UCSD-AML1 (cell line): Measurements from ENCODE around the gene COLEC11.
"Not testable (repeated sequence)": the region's sequence is repeated elsewhere in the genome, so short reads cannot be mapped to it uniquely, and the experiment has no call there.

Experiments
- DNase-seq: peaks from one replicate; lab custom pipeline; 2025; ENCODE audit not compliant: unreplicated experiment; lab: John Stamatoyannopoulos, UW

Gene COLEC11

DNA sequence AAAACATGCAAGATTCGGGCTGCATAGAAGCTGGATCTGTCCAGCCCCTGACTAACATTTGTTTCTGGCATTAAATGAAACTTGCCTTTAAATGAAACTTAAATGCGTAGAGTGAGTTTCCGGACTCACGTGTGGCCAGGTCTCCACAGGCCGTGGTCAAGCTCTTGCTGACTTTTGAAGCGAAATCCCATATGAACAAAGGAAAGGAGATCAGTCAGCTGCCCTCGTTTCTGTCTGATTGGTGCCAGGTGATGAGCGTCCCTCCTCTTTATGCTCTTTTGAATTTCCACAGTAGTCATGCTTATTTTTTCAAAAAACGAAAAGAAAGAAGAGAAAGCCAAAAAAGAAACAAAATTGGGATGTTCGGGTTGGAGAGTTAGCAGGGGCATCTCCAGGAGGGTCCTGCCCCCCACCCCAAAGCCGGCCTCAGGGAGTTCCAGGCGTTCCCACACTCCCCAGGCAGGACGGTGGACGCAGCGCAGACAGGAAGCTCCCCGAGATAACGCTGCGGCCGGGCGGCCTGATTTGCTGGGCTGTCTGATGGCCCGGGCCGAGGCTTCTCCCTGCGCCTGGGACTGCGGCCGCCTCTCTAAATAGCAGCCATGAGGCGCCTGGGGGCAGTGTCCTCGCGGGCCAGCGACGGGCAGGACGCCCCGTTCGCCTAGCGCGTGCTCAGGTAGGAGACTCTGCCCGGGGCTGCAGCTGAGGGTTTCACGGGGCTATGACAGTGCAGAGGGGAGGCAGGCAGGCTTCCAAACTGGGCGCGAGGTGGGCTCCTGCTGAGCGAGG lies at the start of gene COLEC11:
COLEC11 (plus strand) TSS at position 620 of the 789 bp plus-strand sequence. CDS start 9,229 bp downstream, outside the sequence.
- DNase-seq = no peak

DNA sequence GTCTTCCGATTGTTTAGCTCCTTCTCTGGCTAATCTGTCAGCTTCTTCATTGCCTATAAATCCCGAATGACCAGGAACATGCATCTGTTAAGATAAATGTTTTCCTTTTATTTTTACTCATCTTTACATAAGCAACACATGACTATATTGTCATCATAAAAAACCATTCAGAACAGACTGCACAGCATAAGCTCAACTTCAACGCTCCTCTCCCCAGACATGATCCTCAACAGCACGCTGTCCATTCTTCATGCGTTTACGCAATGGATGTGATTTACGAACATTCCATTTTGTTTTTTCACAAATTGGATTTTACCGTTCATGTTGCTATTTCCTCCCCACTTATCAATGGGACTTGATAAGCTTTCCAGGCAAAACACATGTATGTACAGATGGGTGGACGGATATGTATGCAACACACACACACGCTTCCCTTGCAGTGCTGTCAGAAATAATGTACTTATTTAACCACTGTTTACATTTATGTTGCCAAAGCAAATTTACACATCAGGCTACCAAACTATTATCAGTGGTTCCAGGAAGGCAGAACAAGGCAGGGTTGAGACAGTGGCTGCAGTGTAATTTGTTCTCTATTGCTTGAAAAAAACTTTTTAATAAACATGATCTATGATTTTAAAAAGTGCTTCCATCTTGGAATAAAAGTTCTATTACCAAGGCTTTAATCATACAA lies 49.0 kb upstream of the COLEC11 start:
- no peak for DNase-seq

DNA sequence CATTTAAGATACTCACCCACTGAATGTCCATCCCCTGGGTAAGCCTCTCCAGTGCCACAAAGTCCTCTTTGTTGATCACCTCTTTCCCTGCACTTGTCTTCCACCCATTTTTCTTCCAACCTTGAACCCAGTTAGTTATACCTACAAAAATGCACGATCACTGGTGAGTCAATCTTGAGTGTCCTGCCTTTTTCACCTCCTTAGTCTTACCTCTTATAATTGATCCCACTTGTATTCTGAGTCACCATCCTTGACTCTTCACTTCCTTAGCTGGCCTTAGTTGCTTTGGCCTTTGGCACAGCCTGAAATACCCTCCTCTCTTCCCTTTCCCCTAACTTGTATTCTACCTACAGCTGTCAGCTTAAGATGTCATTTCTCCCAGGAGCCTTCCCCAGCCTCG lies 47.0 kb upstream of the COLEC11 start:
- no peak for DNase-seq

DNA sequence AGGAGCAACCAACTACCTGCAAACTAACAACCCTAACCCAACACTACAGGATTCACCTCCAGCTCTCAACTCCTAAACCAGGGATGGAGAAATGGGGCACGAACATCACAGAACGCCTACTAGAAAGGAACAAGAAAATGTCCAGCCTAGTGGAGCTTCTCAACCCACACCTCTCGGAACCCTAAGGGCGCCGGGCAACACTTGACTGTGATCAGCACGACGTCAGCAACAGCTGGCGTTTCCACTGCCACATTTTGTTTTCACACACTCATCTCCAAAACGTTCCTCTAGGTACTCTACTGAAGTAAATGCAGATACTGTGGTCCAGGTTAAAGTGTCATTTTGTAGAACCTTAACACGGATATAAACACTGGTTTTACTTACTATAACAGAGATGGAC lies 41.0 kb upstream of the COLEC11 start:
- DNase-seq = no peak

DNA sequence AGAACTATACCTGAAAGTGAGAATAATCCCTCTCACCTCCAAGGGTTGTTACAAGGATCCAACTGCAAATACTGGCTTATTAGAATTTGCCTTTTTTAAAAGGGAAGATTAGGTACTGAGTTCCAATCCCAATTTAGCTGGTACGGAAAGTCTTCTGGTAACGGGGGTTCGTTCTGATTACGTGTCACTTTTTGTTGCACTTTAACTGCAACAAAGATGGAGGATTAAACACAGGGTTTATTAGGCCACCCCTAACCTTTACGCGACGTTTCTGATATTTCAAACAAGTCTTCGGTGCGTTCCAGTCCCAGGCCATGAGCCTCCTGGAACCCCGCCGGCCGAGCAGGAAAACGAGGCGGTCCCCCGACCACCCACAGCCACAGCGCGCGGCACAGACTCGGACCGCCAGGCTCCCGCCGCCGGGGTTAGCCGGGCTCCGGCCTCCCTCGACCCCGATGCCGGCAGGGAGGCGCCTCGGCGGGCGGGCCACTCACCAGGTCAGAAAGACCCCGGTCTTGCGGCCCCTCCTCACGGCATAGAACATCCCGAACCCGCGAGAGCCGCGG lies 37.2 kb upstream of the COLEC11 start:
- no peak for DNase-seq

DNA sequence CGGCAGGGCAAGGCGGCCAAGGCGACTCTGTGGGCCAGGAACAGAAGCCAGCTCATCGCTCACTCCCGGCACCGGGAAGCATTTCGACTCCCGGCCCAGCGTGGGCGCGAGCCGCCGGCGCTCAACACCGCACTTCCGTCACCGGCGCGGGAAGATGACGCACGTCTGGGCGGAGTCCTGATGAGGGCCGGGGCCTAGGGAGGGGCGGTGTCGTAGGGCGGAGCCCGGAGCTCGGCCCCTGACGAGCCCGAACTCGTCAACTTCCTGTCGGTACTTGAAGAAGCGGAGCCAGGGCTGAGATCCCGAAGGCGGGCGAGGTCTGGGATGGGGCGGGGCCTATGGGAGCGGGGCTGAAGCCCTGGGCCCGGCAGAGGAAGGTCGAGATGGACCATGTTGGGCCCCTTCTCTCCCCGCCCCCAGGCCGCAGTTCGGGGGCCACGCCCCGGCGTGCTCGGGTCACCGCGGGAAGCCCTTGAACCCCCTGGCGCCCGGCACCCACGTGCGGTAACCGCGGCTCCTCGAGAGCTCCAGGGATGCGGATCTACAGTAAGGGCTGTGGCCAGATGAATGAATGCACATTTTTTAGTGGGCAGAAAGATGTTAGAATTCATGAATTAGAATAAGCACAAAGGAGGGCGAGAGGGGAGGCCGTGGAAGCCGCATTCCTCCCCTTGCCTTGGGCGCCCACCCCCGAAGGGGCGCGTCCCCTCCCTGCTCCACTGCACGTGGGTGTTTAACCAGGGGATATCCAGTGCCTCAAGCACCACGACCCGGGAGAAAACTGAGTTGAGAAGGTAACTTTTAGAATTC lies 36.5 kb upstream of the COLEC11 start, which contains the start of gene RNASEH1:
RNASEH1 (minus strand) TSS at position 129 of the 810 bp plus-strand sequence; CDS start at position 56, 73 bp downstream.
- DNase-seq = peak; percentile 99

DNA sequence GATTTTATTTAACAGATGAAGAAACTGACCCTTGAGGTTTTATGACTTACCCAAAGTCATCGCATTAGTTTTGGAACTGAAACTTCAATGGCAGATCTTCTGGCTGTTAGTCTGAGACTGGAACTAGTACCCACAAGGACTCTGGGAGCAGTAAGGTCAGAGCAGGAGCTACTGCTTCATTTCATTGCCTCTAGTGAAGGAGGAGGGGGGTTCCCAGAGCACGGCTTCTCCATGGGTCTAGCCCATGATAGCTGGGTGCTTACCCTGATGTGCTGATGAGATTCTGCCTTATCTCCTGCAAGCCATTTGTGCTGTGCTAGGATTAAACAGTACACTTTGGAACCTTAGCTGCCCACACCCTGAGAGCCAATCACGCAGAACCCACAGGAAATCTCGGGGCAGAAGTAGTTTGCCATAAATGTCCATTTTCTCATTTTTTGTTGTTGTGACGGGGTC lies 31.4 kb upstream of the COLEC11 start:
- DNase-seq = no peak

DNA sequence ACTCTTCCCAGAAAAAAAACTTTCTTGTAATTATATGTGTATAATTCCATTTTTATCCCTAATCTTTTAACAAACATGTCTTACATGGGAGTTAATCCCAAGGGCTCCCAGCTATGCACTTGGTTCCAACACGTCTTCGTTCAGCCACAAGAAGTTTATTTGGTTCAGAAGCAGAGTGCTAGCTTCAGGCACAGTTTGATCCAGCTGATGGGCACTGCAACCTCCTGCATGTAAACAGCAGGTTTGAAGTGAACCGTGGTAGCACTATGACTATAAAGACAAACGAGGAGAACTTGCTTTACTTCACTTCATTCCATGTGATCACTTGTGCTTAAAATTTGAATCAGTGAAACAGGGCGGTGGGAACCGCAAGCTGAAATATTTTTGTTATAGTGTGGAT lies 29.8 kb upstream of the COLEC11 start:
- DNase-seq = no peak

DNA sequence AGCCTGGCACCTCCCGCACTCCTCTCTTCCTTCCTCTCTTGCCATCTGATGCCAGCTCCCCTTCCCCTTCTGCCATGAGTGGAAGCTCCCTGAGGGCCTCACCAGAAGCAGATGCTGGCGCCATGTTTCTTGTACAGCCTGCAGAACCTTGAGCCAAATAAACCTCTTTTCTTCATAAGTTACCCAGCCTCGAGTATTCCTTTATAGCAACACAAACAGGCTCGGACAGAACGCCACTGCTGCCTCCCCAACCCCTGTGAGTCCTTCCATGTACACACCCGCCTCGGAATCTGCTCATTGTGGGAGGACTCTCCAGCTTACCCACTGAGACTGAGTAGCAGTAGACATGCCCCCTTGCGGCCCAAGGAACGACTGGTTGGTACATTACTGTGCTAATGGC lies 28.1 kb upstream of the COLEC11 start:
- no peak for DNase-seq

DNA sequence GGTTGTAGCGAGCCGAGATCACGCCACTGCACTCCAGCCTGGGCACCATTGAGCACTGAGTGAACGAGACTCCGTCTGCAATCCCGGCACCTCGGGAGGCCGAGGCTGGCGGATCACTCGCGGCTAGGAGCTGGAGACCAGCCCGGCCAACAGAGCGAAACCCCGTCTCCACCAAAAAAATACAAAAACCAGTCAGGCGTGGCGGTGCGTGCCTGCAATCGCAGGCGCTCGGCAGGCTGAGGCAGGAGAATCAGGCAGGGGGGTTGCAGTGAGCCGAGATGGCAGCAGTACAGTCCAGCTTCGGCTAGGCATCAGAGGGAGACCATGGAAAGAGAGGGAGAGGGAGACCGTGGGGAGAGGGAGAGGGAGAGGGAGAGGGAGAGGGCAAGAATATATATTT lies 25.3 kb upstream of the COLEC11 start:
- DNase-seq = not testable (repeated sequence)

DNA sequence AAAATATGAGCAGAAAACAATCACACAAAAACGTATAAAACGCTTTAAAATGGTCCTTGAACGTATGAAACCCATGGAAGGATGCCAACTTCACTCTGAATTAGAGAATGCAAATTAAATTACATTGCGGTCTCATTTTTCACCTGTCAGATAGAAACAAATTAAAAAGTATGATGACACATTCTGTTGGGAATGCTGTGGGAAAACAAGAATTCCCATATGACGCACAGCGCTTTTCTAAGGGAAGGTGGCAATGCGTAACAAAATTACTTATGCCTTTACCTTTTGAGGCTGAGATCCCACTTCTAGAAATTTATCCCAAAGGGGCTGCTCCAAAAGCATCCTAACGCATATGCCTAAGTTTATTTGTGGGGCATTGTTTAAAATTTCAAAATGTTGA lies 23.6 kb upstream of the COLEC11 start:
- DNase-seq = no peak

DNA sequence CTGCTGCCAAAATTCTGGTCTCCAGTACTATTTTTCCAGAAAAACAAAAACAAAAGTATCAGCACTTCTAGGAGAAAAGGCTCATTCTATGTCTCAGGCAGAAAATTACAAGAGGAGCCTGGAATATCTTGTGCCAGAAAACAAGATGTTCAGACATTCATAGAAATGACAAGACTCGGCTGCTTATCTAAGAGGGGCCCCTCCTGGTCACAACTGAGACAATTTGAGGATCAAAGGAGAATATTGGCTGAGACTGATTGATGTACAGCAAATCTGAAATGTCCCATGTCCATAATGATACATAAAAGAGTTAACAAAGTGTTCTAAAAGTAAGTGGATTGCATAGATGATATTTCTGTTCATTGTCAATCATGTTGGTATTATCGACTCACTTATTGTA lies 22.3 kb upstream of the COLEC11 start:
- no peak for DNase-seq

DNA sequence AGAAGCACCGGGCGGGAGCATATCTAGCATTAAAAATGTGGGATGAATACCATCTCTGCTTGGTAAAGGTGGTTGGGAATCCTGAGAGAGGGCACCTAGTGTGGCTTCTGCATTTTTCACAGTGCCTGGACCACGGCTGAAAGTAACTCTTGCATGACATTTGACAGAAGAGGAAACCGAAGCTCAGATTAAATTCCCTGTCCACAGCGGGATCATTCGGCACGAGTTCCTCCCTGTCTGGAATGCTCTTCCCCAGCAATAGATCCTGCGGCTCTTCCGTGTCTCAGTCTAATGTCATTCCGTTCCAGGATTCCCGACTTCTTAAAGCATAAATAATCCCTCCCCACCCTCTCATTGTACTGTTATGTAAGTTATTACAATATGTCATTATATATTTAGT lies 20.8 kb upstream of the COLEC11 start:
- no peak for DNase-seq

DNA sequence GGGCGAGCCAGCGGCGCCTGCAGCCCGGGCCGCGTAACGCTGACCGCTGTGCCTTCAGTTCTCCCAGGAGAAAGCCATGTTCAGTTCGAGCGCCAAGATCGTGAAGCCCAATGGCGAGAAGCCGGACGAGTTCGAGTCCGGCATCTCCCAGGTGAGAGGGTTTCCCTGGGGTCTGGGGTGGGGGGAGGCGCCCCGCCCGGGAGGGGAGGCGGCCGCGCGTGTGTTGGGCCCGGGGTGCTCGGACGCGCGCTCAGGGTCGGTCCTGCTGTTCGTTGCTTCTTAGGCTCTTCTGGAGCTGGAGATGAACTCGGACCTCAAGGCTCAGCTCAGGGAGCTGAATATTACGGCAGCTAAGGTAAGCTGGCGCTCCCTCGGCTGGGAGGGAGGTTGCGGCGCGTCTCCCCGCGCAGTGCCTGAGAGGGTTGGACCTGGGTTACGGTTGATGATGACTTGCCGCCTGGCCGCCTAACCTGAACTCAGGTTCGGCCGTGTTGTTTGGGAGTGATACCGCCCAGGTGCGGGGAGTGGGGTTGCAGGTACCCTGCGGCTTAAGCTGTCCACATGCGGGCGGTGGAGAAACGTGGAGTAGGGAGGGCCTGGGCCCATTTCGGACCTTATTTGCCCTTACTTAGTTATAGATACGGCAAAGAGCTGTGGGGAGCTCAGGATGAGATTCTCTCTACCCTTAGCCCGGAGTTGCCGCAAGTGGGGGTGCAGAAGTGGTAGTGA lies 19.2 kb upstream of the COLEC11 start:
- no peak for DNase-seq

DNA sequence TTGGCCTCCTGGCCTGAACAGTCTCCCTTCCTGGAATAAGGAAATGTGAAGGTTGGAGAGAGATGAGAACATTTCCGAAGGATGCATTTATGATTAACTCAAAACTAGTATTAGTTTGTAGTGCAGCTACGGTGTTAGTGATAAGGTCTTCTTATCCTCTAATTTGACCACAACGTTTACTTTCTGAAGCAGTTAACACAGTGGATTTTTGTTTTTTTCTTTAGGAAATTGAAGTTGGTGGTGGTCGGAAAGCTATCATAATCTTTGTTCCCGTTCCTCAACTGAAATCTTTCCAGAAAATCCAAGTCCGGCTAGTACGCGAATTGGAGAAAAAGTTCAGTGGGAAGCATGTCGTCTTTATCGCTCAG lies 18.7 kb upstream of the COLEC11 start:
- not testable (repeated sequence) for DNase-seq

DNA sequence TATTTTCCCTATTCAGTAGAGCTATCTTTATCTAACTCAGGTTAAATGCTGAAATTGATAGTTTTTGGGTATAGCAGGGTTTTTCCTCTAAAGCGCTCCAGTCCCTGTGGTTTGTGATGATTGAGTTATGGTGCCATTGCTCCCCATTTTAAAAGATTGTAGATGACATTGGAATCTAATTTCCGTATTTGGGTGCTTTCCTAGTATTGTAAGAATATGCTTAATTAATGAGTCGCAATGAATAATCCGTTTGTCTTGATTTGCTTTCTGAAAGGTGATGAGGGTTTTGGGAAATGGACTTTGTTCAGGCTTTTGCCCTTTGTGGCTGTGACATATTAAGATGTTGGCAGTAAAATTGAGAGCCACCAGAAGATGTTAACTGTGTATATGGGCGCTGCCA lies 15.9 kb upstream of the COLEC11 start:
- DNase-seq = no peak

DNA sequence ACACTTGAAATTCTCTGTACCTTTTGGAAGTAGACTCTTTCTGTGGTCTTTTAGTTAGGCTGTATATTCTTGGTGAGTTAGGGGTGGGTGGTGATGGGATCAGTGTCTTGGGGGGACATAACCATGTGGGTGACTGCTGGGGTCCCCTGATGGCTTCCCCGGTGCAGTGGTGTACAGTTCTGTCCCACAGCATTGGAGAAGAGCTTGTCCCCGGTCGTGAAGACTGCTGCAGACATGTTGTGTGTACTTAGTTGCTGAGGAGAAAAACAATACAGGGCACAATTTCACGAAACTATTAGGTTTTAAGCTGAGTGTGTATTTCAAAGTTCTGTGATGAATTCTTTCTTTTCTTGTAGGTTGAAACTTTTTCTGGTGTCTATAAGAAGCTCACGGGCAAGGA lies 14.5 kb upstream of the COLEC11 start:
- no peak for DNase-seq

DNA sequence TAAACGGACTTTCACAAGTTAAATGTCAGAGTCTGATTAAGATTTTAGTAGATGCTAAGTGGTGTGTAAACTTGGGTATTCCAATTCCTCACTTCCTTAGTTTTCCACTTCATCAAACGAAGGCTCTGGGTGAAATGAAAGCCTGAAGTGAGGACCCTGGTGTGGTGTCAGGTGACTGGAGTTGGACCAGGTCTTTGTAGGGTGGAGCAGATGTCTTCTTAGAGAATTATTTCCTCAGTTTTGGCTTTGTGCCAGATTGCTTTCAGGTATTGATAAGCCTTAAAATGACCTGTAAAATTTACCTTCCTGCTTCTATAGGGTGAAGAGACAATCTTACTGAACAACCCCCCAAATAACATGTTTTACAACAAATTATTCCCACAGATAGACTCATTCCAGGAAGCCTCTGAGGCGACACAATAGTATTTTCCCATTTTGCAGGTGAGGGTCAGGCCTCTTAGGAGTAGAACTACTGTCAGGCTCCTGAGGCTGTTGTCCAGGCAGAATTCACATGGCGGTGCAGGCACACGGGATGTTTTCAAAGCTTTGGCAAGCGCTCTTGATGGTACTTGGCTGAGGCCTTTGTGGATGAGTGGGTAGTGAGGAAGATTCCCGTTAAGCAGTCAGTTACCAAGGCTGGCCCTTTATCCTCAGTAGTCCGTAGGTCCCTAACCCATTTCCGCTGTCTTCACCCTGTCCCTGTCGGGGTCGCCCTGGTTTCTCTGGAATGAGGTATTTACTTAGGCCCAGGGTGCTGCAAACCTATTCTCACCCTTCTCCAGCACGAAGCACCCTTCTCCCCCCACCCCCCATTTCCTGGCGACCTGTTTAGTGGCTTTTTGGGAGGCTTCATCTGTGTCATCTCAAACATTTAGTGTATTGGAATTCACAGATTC lies 13.3 kb upstream of the COLEC11 start:
- DNase-seq = no peak

DNA sequence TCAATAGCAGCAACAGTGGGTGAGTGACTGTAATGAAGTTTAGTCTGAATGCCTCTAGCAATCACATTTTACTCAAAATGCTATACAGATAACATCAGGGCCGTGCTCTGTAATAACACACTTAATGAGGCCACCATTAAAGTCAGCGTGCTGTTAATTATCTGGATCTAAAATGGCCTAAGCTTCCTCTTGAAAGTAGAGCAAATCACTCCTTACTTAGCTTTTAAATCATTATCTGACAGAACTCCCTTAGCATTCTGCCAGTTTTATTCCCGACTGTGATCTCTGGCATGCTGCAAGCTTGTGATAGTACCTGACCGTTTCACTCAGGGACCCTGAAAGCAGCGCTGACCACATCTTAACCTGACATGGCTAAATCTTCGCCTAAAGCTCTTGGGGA lies 10.8 kb upstream of the COLEC11 start:
- DNase-seq = no peak
